Fibroblast of gingiva (primary cell): ENCODE measurements around the gene TNFRSF4.
"Not testable (repeated sequence)": the region's sequence is repeated elsewhere in the genome, so short reads cannot be mapped to it uniquely, and the experiment has no call there.

Experiments
- DNase-seq: peaks from one replicate; pipeline ENCODE4 v3.0.0-alpha.2; 2011; ENCODE audit warnings: low read depth

TNFRSF4 gene

GRCh38 chr1:1213345-1214265 is at the start of gene TNFRSF4:
TNFRSF4 (minus strand) TSS chr1:1214153; CDS start chr1:1214127, 26 bp downstream.
- DNase-seq: no peak

- DNase-seq: no peak
Measured at GRCh38 chr1:1262758-1263157, 48.8 kb upstream of the TNFRSF4 start.

GRCh38 chr1:1262071-1262470 is 48.1 kb upstream of the TNFRSF4 start:
- no peak for DNase-seq

- DNase-seq: no peak
Measured at GRCh38 chr1:1260843-1261560, 47.0 kb upstream of the TNFRSF4 start.

- no peak for DNase-seq
Measured at GRCh38 chr1:1259951-1260600, 46.1 kb upstream of the TNFRSF4 start.

GRCh38 chr1:1259540-1259939 is 45.6 kb upstream of the TNFRSF4 start:
- no peak for DNase-seq

- no peak for DNase-seq
Measured at GRCh38 chr1:1259119-1259488, 45.2 kb upstream of the TNFRSF4 start.

- no peak for DNase-seq
Measured at GRCh38 chr1:1256956-1257871, 43.3 kb upstream of the TNFRSF4 start.

GRCh38 chr1:1255611-1256010 is 41.7 kb upstream of the TNFRSF4 start:
- DNase-seq: no peak

- no peak for DNase-seq
Measured at GRCh38 chr1:1255078-1255477, 41.1 kb upstream of the TNFRSF4 start.

- DNase-seq: no peak
Measured at GRCh38 chr1:1254667-1254998, 40.7 kb upstream of the TNFRSF4 start.

GRCh38 chr1:1253972-1254666 is 40.2 kb upstream of the TNFRSF4 start:
- DNase-seq: no peak

GRCh38 chr1:1253314-1253713 is 39.4 kb upstream of the TNFRSF4 start:
- no peak for DNase-seq

GRCh38 chr1:1250786-1251284 is 36.9 kb upstream of the TNFRSF4 start:
- no peak for DNase-seq

GRCh38 chr1:1248009-1248913 is 34.3 kb upstream of the TNFRSF4 start:
- not testable (repeated sequence) for DNase-seq

- no peak for DNase-seq
Measured at GRCh38 chr1:1247341-1247913, 33.5 kb upstream of the TNFRSF4 start.

- no peak for DNase-seq
Measured at GRCh38 chr1:1246577-1247340, 32.8 kb upstream of the TNFRSF4 start, which contains the start of gene C1QTNF12. C1QTNF12 (minus strand) TSS chr1:1246722; CDS start chr1:1246690, 32 bp downstream.

GRCh38 chr1:1245817-1246576 is 32.0 kb upstream of the TNFRSF4 start:
- DNase-seq: no peak
